ENCODE measurements around the gene MUC13. TPM values are rescaled to one million over a fixed set of nuclear protein-coding genes. Genes with fewer than 3 reads are reported as not detected.
A peak's percentile ranks its signal among the peaks of the same experiment; 100 is the strongest.

MUC13 gene
- polyA plus RNA-seq, 2 of the 4 experiments (the other 2 are of a cell fraction): 5.5 to 8.8 TPM

DNA sequence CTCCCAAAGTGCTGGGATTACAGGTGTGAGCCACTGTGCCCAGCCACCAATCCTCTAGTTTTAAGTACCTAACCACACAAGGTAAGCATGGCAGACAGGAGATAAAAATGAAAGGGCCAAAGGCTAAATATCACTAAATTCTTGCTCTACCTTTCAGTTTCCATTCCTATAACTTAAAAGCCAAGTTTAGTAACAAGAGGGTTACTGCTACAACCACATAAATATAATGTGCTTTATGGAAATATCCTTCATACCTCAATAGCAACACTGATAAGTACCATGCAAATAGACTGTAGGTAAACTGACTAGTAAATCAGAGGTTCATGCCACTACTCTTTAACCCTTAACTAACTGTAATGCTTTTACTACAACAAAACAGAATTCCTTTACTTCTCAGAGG lies 38.7 kb upstream of the MUC13 start (continued):
- TF ChIP-seq, protein P1, sequence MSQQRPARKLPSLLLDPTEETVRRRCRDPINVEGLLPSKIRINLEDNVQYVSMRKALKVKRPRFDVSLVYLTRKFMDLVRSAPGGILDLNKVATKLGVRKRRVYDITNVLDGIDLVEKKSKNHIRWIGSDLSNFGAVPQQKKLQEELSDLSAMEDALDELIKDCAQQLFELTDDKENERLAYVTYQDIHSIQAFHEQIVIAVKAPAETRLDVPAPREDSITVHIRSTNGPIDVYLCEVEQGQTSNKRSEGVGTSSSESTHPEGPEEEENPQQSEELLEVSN (IDR thresholded peaks at IDR 0.05; ENCODE audit: borderline replicate concordance, low read depth): no peak
- no peak for TF ChIP-seq KDM1A (IDR thresholded peaks at IDR 0.05; ENCODE audit: low read depth)

- FAIRE-seq: no peak
- WGBS (ENCODE audit: missing lambda C conversion rate): 30% methylated on average over 3 of the region's 3 CpGs
- no peak for TF ChIP-seq CTCF (IDR thresholded peaks at IDR 0.05)
- TF ChIP-seq, protein P1 (IDR thresholded peaks at IDR 0.05; ENCODE audit: borderline replicate concordance, low read depth): no peak
- no peak for TF ChIP-seq FOXS1 (CRISPR knock-in tag; IDR thresholded peaks at IDR 0.05)
- TF ChIP-seq, protein P2, sequence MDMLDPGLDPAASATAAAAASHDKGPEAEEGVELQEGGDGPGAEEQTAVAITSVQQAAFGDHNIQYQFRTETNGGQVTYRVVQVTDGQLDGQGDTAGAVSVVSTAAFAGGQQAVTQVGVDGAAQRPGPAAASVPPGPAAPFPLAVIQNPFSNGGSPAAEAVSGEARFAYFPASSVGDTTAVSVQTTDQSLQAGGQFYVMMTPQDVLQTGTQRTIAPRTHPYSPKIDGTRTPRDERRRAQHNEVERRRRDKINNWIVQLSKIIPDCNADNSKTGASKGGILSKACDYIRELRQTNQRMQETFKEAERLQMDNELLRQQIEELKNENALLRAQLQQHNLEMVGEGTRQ (IDR thresholded peaks at IDR 0.05): no peak; the same call in 1 of the 2 replicates
- TF ChIP-seq, protein P3, sequence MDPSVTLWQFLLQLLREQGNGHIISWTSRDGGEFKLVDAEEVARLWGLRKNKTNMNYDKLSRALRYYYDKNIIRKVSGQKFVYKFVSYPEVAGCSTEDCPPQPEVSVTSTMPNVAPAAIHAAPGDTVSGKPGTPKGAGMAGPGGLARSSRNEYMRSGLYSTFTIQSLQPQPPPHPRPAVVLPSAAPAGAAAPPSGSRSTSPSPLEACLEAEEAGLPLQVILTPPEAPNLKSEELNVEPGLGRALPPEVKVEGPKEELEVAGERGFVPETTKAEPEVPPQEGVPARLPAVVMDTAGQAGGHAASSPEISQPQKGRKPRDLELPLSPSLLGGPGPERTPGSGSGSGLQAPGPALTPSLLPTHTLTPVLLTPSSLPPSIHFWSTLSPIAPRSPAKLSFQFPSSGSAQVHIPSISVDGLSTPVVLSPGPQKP (IDR thresholded peaks at IDR 0.05; ENCODE audit: low read depth, low read length): no peak
- TF ChIP-seq MYC (IDR thresholded peaks at IDR 0.05; ENCODE audit: borderline replicate concordance, low read length): no peak
- TF ChIP-seq, protein P4, sequence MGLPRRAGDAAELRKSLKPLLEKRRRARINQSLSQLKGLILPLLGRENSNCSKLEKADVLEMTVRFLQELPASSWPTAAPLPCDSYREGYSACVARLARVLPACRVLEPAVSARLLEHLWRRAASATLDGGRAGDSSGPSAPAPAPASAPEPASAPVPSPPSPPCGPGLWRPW (IDR thresholded peaks at IDR 0.05): no peak
- no peak for TF ChIP-seq NR3C1 (IDR thresholded peaks at IDR 0.05)
- TF ChIP-seq, protein P5, sequence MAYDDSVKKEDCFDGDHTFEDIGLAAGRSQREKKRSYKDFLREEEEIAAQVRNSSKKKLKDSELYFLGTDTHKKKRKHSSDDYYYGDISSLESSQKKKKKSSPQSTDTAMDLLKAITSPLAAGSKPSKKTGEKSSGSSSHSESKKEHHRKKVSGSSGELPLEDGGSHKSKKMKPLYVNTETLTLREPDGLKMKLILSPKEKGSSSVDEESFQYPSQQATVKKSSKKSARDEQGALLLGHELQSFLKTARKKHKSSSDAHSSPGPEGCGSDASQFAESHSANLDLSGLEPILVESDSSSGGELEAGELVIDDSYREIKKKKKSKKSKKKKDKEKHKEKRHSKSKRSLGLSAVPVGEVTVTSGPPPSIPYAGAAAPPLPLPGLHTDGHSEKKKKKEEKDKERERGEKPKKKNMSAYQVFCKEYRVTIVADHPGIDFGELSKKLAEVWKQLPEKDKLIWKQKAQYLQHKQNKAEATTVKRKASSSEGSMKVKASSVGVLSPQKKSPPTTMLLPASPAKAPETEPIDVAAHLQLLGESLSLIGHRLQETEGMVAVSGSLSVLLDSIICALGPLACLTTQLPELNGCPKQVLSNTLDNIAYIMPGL (CRISPR knock-in tag; IDR thresholded peaks at IDR 0.05; ENCODE audit: borderline replicate concordance): no peak
- no peak for TF ChIP-seq CBX2 (IDR thresholded peaks at IDR 0.05; ENCODE audit: borderline replicate concordance, low read depth)
- no peak for TF ChIP-seq MAFK (IDR thresholded peaks at IDR 0.05; ENCODE audit: partially characterized antibody)
- peak in 1 of 2 experiments; percentile 34 for DNase-seq (ENCODE audit: low read depth in 1 of 2, low spot score in 1 of 2)
- ChIA-PET CTCF (interaction anchor here (0.6 to 1.2 kb wide), 2 partner anchors 22 to 184 kb away, joined by 3 to 4 read pairs; no protein-coding TSS in a partner anchor), POLR2A (no interaction called here)
- Histone ChIP-seq H3K27ac (no peak overlapping the region), H3K4me1 (peaks cover 7% of the 10 kb centered on the region), H3K4me2 (peak overlapping the region; percentile 5; the same call in 1 of the 3 replicates), H3K4me3 (no peak overlapping the region), H3K9me3 (no peaks in the 10 kb centered on the region)
- ATAC-seq: no peak
These were observed 37.9 kb upstream of the MUC13 start for GRCh38 chr3:124972457-124972856.

DNA sequence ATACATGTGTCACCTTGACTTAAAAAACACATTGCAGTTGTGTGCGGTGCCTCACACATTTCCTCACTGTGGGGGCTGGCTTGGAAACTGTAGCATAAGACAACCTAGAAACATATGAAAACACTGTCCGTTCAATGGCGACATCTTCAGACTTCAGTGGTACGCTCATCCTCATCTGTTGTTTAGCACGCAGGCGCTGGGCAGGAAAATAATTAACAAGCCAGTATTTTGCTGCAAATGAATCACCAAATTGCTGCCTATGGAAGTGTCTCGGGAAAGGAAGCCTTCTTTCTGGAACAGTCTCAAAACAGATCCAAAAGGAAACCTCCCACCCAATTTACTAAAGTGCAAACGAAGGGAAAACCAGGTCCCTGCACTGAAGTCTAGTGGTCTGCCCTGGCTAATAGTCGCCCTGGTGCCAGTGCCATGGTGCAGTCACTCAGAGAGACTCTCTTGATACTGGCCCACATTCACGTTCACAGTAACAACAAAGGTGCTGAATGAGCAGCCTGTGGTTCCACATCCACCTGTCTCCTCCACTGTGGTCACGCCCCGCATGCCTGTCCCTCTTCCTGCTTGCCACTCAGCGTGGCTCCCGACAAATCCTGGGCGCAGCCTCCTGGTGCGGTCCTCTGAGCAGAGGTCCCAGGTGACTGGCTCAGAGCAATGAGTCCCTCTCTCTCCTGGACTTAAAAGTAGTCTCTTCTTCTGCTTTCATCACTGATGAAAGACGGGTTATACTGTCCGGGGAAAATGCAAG lies 35.6 kb upstream of the MUC13 start:
- ATAC-seq (no peak), FAIRE-seq (no peak), DNase-seq (ENCODE audit: low read depth in 1 of 2, low spot score in 1 of 2) (no peak)
- Histone ChIP-seq H3K4me1 (peaks cover 11% of the 10 kb centered on the region), H3K27ac (no peak overlapping the region), H3K4me3 (no peak overlapping the region), H3K4me2 (no peak overlapping the region), H3K9me3 (no peaks in the 10 kb centered on the region)
- ChIA-PET POLR2A (no interaction called here), CTCF (no interaction called here)
- WGBS (ENCODE audit: missing lambda C conversion rate): 90% methylated on average over 16 of the region's 18 CpGs
- no peak for TF ChIP-seq HOXB5 (CRISPR knock-in tag; IDR thresholded peaks at IDR 0.05)
- no peak for TF ChIP-seq ZSCAN20 (CRISPR knock-in tag; IDR thresholded peaks at IDR 0.05)
- TF ChIP-seq CHD2 (IDR thresholded peaks at IDR 0.05; ENCODE audit: low read length, partially characterized antibody): no peak
- no peak for TF ChIP-seq NPAS2 (CRISPR knock-in tag; IDR thresholded peaks at IDR 0.05; ENCODE audit: borderline replicate concordance)
- no peak for TF ChIP-seq ZNF302 (CRISPR knock-in tag; IDR thresholded peaks at IDR 0.05)
- TF ChIP-seq POLR2A (IDR thresholded peaks at IDR 0.05; ENCODE audit: low read length): no peak
- no peak for TF ChIP-seq BHLHE40 (IDR thresholded peaks at IDR 0.05; ENCODE audit: low read depth, low read length)
- TF ChIP-seq TFCP2L1 (CRISPR knock-in tag; IDR thresholded peaks at IDR 0.05): no peak
- no peak for TF ChIP-seq POLR2AphosphoS2 (conservative IDR thresholded peaks at IDR 0.05; ENCODE audit: low read length)
- no peak for TF ChIP-seq TP53 (CRISPR knock-in tag; IDR thresholded peaks at IDR 0.05)
- TF ChIP-seq NFE2L2 (conservative IDR thresholded peaks at IDR 0.05; ENCODE audit: low read length): no peak
- no peak for TF ChIP-seq PHF8 (IDR thresholded peaks at IDR 0.05; ENCODE audit: borderline replicate concordance, low read depth)
- no peak for TF ChIP-seq ATOH8 (CRISPR knock-in tag; IDR thresholded peaks at IDR 0.05; ENCODE audit: low read depth)
- TF ChIP-seq EHF (CRISPR knock-in tag; IDR thresholded peaks at IDR 0.05): no peak
- no peak for TF ChIP-seq EP300 (IDR thresholded peaks at IDR 0.05)
